CD4-positive, alpha-beta T cell (primary cell): Measurements from ENCODE around the gene FBRSL1. TPM values are rescaled to one million over a fixed set of nuclear protein-coding genes. Genes with fewer than 3 reads are reported as not detected.

ENCODE experiments used
- ATAC-seq: fragments of 200-7000 bp; cut with Tn5 transposase; one replicate; pipeline ENCODE4 v1.10.0; 2022; ENCODE audit warnings: mild to moderate bottlenecking; ENCODE audit not compliant: poor library complexity
- CTCF ChIA-PET: fragments of 350-600 bp; sonication (Branson Sonifier 250); formaldehyde crosslinking; loops from one replicate; lab custom pipeline; 2021; ENCODE audit warnings: antibody characterized with exemption, inconsistent platforms; lab: Charles Lee
- POLR2A ChIA-PET: fragments of 350-600 bp; sonication (Branson Sonifier 250); formaldehyde crosslinking; loops from one replicate; lab custom pipeline; 2021; ENCODE audit warnings: antibody characterized with exemption, inconsistent platforms; lab: Charles Lee
- DNase-seq, 14 experiments: peaks; one replicate each; pipeline ENCODE4 v3.0.0-alpha.2; 2013 to 2020; ENCODE audit warnings: mixed read lengths in 2 of 14
- H3K27ac ChIP-seq, 2 donors: one replicate each; pipeline versions ENCODE4 v1.5.1 to v1.7.0; 2013; ENCODE audit warnings: low read length in 2 of 2, low read depth in 1 of 2, mild to moderate bottlenecking in 1 of 2
- H3K27me3 ChIP-seq, 2 experiments: 1 replicate in 1 of 2; 2 replicates in 1 of 2; pipeline versions ENCODE4 v1.6.1 to v1.7.0; 2013; ENCODE audit warnings: low read length in 2 of 2, control low read depth in 1 of 2, mild to moderate bottlenecking in 1 of 2, moderate library complexity in 1 of 2; ENCODE audit not compliant: insufficient read depth in 2 of 2, control insufficient read depth in 1 of 2
- H3K36me3 ChIP-seq: one replicate; pipeline ENCODE4 v1.6.1; 2013; ENCODE audit warnings: low read length, control low read depth; ENCODE audit not compliant: insufficient read depth
- H3K4me1 ChIP-seq: one replicate; pipeline ENCODE4 v1.6.1; 2013; ENCODE audit warnings: low read length, control low read depth; ENCODE audit not compliant: insufficient read depth
- H3K4me3 ChIP-seq: one replicate; pipeline ENCODE4 v1.5.1; 2013; ENCODE audit warnings: mild to moderate bottlenecking, low read length, moderate library complexity
- H3K9me3 ChIP-seq, 2 experiments: 1 replicate in 1 of 2; 2 replicates in 1 of 2; pipeline versions ENCODE4 v1.6.1 to v1.7.0; 2013; ENCODE audit warnings: low read length in 2 of 2, mild to moderate bottlenecking in 2 of 2, control low read depth in 1 of 2, moderate library complexity in 1 of 2; ENCODE audit not compliant: control insufficient read depth in 1 of 2, insufficient read depth in 1 of 2
- H3K27ac Mint-ChIP-seq: one replicate; pipeline ENCODE4 v1.8.0; 2020; ENCODE audit warnings: mixed read lengths
- H3K27me3 Mint-ChIP-seq: one replicate; pipeline ENCODE4 v1.8.0; 2021; ENCODE audit warnings: mixed read lengths
- H3K36me3 Mint-ChIP-seq: one replicate; pipeline ENCODE4 v1.8.0; 2021; ENCODE audit warnings: low read depth, mixed read lengths
- H3K4me1 Mint-ChIP-seq: one replicate; pipeline ENCODE4 v1.8.0; 2021; ENCODE audit warnings: low read depth, mixed read lengths
- H3K4me3 Mint-ChIP-seq: one replicate; pipeline ENCODE4 v1.8.0; 2020; ENCODE audit warnings: mild to moderate bottlenecking, mixed read lengths
- H3K9me3 Mint-ChIP-seq: one replicate; pipeline ENCODE4 v1.8.0; 2020; ENCODE audit warnings: mixed read lengths
- CTCF ChIP-seq: fragments of 200-600 bp; IDR thresholded peaks from one replicate; pipeline ENCODE4 v1.8.0; 2022; ENCODE audit warnings: antibody characterized with exemption, mild to moderate bottlenecking
- intact Hi-C, 2 experiments: fragments of 100-400 bp; cut with DNase I in 1 of 2; cut with micrococcal nuclease in 1 of 2; formaldehyde crosslinking; loops; one replicate each; pipeline versions ENCODE4 v1.15.1 to v1.9.0; 2023 to 2025; cut with DNase I, micrococcal nuclease
- total RNA-seq, 174 experiments: library from RNA in 2 of 174; stranded (reverse) in 2 of 174; gene quantifications; one replicate each; pipeline ENCODE4 v1.2.3 and lab custom pipeline; 2021 to 2026

Gene FBRSL1
- total RNA-seq, 2 experiments from 2014 or later = 75.8 to 80.7 TPM

- ChIA-PET POLR2A (no interaction called here), CTCF (interaction anchor here (1.2 kb wide), 1 partner anchor 141 kb away, joined by 5 read pairs; no protein-coding TSS in a partner anchor)
- H3K27ac Mint-ChIP-seq = no peak overlapping the region
- peaks cover 16% of the 10 kb centered on the region for H3K4me1 Mint-ChIP-seq
- peaks cover 5% of the 10 kb centered on the region for H3K36me3 ChIP-seq
- peaks cover 4 to 8% of the 10 kb centered on the region in 2 experiments for H3K27me3 ChIP-seq
- no peaks in the 10 kb centered on the region for H3K9me3 Mint-ChIP-seq
- peaks cover 14% of the 10 kb centered on the region for H3K27me3 Mint-ChIP-seq
- peaks cover 13% of the 10 kb centered on the region for H3K36me3 Mint-ChIP-seq
- H3K27ac ChIP-seq = no peak overlapping the region
- DNase-seq (no peak), ATAC-seq (no peak)
- TF ChIP-seq CTCF = no peak
- intact Hi-C loops = loop anchor here in 1 of 2 experiments (10.0 kb wide), 1 partner anchor 141 kb away; no protein-coding TSS in a partner anchor
- peaks cover 0 to 21% of the 10 kb centered on the region in 2 experiments for H3K9me3 ChIP-seq
- peaks cover 20% of the 10 kb centered on the region for H3K4me1 ChIP-seq
- no peak overlapping the region for H3K4me3 ChIP-seq
- H3K4me3 Mint-ChIP-seq = no peak overlapping the region
Measured at GRCh38 chr12:132555686-132556085, 65.7 kb downstream of the FBRSL1 start.

- Mint-ChIP-seq H3K27ac (no peak overlapping the region), H3K4me1 (peaks cover 20% of the 10 kb centered on the region), H3K27me3 (peaks cover 14% of the 10 kb centered on the region), H3K4me3 (no peak overlapping the region), H3K9me3 (no peaks in the 10 kb centered on the region), H3K36me3 (peaks cover 13% of the 10 kb centered on the region)
- H3K9me3 ChIP-seq = peaks cover 0 to 26% of the 10 kb centered on the region in 2 experiments
- no peak for DNase-seq
- CTCF ChIA-PET = no interaction called here
- TF ChIP-seq CTCF = no peak
- no peak for ATAC-seq
- intact Hi-C loops = loop anchor here in 1 of 2 experiments (10.0 kb wide), 1 partner anchor 141 kb away; no protein-coding TSS in a partner anchor
- no peak overlapping the region for H3K4me3 ChIP-seq
- POLR2A ChIA-PET = no interaction called here
- H3K4me1 ChIP-seq = peaks cover 25% of the 10 kb centered on the region
- H3K27me3 ChIP-seq = peaks cover 4 to 8% of the 10 kb centered on the region in 2 experiments
- peaks cover 3% of the 10 kb centered on the region for H3K36me3 ChIP-seq
- no peak overlapping the region for H3K27ac ChIP-seq
Measured at GRCh38 chr12:132556216-132556615, 66.3 kb downstream of the FBRSL1 start.

GRCh38 chr12:132556801-132557200 is 66.8 kb downstream of the FBRSL1 start:
- peaks cover 14% of the 10 kb centered on the region for H3K27me3 Mint-ChIP-seq
- Histone ChIP-seq H3K36me3 (peaks cover 3% of the 10 kb centered on the region), H3K4me3 (no peak overlapping the region), H3K4me1 (peaks cover 29% of the 10 kb centered on the region), H3K27me3 (peaks cover 4 to 8% of the 10 kb centered on the region in 2 experiments), H3K9me3 (peaks cover 0 to 30% of the 10 kb centered on the region in 2 experiments), H3K27ac (no peak overlapping the region)
- no peak for TF ChIP-seq CTCF
- ChIA-PET POLR2A (no interaction called here), CTCF (no interaction called here)
- no peak overlapping the region for H3K27ac Mint-ChIP-seq
- peaks cover 22% of the 10 kb centered on the region for H3K4me1 Mint-ChIP-seq
- peaks cover 13% of the 10 kb centered on the region for H3K36me3 Mint-ChIP-seq
- ATAC-seq = no peak
- DNase-seq = no peak
- H3K9me3 Mint-ChIP-seq = no peaks in the 10 kb centered on the region
- intact Hi-C loops = loop anchor here in 1 of 2 experiments (10.0 kb wide), 1 partner anchor 142 kb away; no protein-coding TSS in a partner anchor
- H3K4me3 Mint-ChIP-seq = no peak overlapping the region
